ENCODE data around the gene LDLR.
"Not testable (repeated sequence)": the region's sequence is repeated elsewhere in the genome, so short reads cannot be mapped to it uniquely, and the experiment has no call there.

Gene LDLR

DNA sequence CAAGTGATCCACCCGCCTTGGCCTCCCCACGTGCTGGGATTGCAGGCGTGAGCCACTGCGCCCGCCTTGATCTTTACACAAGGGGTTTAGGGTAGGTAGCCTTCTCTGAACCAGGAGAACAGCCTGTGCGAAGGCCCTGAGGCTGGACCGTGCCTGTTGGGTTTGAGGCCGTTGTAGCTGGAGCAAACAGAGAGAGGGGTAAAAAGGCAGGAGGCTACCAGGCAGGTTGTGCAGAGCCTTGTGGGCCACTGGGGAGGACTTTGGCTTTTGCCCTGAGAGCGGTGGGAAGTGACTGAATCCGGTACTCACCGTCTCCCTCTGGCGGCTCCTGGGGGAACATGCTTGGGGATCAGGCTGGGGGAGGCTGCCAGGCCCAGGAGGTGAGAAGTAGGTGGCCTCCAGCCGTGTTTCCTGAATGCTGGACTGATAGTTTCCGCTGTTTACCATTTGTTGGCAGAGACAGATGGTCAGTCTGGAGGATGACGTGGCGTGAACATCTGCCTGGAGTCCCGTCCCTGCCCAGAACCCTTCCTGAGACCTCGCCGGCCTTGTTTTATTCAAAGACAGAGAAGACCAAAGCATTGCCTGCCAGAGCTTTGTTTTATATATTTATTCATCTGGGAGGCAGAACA is 41.7 kb downstream of the LDLR start:
- TF ChIP-seq ZNF274 (IDR thresholded peaks at IDR 0.05; ENCODE audit: low read depth, low read length) = no peak
- H3K4me3 ChIP-seq (ENCODE audit: low read length) = no peak overlapping the region

DNA sequence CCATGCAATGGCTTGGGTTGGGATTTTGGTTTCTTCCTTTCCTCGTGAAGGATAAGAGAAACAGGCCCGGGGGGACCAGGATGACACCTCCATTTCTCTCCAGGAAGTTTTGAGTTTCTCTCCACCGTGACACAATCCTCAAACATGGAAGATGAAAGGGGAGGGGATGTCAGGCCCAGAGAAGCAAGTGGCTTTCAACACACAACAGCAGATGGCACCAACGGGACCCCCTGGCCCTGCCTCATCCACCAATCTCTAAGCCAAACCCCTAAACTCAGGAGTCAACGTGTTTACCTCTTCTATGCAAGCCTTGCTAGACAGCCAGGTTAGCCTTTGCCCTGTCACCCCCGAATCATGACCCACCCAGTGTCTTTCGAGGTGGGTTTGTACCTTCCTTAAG is 42.2 kb downstream of the LDLR start:
- no peak overlapping the region for H3K4me3 ChIP-seq (ENCODE audit: low read length)
- TF ChIP-seq ZNF274 (IDR thresholded peaks at IDR 0.05; ENCODE audit: low read depth, low read length) = no peak

DNA sequence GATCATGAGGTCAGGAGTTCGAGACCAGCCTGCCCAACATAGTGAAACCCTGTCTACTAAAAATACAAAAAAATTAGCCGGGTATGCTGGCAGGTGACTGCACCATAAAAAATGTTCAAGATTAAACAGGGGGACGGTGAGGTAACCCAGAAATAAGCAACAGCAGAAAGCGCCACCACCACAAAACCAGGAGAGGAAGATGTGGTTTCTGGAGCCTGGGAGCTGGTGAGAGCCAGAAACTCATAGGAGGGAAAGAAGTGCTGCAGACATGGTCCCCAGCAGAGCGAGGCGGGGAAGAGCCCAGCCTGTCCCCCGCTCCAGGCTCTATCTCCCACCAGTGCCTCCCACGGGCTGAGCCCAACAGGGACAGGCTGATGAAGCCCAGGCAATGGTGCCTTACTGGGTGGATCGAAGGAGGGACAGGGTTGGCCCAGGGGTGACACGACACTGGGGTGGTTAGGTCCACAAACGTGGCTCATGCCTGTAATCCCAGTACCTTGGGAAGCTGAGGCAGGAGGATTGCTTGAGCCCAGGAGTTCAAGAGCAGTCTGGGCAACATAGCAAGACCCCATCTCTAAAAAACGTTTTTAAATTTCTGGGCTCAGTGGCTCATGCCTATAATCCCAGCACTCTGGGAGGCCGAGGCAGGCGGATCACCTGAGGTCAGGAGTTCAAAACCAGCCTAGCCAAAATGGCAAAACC is 47.3 kb downstream of the LDLR start:
- H3K4me3 ChIP-seq (ENCODE audit: low read length) = no peak overlapping the region
- TF ChIP-seq ZNF274 (IDR thresholded peaks at IDR 0.05; ENCODE audit: low read depth, low read length) = no peak

DNA sequence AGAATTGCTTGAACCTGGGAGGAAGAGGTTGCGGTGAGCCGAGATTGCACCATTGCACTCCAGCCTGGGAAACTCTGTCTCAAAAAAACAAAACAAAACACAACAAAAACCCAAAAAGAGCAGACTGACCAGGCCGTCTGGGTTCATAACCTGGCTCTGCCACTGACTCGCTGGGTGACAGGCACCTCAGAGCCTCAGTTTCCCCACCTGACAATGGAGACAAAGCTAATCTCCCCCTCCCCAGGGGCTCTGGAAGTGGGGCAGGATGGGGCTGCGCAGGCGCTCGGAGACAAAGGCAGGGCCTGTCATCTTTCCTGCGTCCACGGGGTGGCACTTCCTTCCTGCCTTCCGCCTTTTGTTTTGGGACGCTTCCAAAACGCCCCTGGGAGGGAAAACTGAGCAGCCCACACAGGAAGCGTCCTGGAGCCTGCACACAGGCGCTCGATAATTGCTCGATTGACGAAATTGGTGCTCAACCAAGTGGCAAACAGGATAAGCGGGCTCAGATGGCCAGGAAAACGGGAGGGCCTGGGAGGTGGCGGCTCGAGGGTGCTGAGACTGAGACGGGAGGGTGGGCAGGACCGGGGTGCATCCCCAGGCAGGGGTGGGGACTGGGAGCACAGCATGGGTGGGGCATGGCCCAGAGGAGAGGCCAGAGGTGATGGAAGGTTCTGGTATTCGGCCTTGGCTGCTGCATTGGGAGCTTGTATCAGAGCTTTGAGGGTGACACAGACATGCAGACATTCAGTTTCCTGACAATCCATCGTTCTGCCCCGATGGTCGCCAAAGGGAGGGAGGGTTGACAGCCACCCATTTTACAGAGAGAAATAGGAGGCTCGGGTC is 48.5 kb downstream of the LDLR start:
- no peak overlapping the region; the same call in 1 of the 2 replicates for H3K4me3 ChIP-seq (ENCODE audit: low read length)
- no peak for TF ChIP-seq ZNF274 (IDR thresholded peaks at IDR 0.05; ENCODE audit: low read depth, low read length)

DNA sequence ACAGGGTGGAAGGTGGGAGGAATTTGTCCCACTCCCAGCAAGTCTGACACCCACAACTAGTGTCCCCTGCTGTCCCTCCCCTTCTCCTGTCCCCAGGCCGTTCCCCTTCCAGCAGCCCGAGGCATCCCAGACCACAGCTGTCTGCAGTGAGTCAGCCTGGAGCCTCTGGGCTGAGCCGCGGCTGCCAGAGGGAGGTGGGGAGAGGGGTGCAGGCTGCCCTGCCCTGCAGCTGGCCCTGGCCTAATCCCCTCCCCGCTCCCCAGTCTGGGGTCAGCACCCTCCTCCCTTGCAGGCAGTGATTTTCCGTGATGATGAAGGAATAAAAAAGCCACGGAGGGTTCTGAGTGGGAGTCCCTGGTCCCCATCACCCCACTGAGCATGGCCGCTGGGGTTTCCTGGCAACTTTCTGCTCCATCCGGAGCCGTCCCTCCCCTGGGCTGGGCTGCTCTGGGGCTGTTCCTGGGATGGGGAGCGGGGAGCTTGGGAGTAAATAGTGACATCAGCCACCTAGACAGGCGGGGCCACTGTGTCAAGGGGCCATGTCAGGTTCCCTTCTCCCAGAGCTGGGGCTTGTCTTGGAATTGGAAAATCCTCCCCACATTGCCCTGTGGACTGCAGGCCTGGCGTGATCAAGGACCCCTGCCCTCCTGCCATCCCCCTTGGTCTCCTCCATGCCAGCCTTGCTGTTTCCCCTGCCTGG is 49.5 kb downstream of the LDLR start:
- TF ChIP-seq ZNF274 (IDR thresholded peaks at IDR 0.05; ENCODE audit: low read depth, low read length) = no peak
- no peak overlapping the region for H3K4me3 ChIP-seq (ENCODE audit: low read length)

DNA sequence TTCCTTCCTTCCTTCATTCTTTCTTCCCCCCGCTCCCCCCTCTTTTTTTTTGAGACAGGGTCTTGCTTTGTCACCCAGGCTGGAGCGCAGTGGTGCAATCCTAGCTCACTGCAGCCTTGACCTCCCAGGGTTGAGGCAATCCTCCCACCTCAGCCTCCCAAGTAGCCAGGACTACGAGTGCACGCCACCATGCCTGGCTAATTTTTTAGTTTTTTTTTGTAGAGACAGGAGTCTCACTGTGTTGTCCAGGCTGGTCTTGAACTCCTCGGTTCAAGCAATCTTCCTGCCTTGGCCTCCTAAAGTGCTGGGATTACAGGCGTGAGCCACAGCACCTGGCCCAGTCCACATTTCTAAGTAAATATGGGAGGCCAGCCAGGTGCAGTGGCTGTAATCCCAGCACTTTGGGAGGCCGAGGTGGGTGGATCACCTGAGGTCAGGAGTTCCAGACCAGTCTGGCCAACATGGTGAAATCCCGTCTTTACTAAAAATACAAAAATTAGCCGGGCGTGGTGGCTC is 50.8 kb downstream of the LDLR start:
- H3K4me3 ChIP-seq (ENCODE audit: low read length) = not testable (repeated sequence)

DNA sequence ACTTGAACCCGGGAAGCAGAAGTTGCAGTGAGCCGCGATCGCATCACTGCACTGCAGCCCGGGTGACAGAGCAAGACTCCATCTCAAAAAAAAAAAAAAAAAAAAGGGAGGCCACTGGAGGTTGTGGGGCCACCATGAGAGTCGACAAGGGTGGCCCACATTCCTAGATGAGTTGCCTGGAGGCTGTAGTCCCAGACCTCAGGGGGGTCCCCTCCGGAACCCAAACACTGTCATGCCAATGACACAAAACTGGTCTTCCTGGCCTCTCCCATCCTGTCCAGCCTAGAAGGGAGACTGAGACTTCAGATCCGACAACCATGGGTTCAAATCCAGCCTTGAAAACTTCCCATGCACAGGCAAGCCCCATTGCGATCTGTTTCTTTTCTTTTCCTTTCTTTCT is 51.6 kb downstream of the LDLR start:
- TF ChIP-seq ZNF274 (IDR thresholded peaks at IDR 0.05; ENCODE audit: low read depth, low read length) = no peak
- no peak overlapping the region for H3K4me3 ChIP-seq (ENCODE audit: low read length)

DNA sequence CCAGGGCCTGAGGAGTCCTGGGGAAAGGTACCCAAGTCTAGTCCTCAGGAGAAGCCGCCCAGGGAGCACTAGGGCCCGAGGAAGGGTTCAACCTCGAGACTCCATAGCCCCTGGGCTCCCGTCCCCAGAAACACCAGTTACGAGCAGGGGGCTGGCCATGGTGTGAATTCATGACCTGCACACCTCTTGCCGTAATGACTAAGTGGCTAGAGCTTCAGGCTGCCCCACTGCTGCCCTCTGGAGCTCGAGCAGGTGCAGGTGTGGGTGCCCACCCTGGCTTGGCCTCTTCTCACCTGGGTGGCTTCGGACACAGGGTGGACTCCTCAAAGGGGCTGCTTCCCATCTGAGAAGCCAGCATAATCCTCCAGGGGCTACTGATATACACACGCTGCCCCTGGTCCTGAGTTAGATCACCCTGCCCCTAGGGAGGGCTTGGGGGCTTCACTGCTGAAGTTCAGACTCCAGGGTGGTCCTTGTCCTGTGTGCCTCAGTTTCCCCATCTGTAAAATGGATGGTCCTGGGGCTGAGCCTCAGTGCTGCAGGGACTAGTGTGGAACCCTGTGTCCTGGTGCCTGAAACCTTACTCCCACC is 52.8 kb downstream of the LDLR start:
- no peak for TF ChIP-seq ZNF274 (IDR thresholded peaks at IDR 0.05; ENCODE audit: low read depth, low read length)
- H3K4me3 ChIP-seq (ENCODE audit: low read length) = no peak overlapping the region

DNA sequence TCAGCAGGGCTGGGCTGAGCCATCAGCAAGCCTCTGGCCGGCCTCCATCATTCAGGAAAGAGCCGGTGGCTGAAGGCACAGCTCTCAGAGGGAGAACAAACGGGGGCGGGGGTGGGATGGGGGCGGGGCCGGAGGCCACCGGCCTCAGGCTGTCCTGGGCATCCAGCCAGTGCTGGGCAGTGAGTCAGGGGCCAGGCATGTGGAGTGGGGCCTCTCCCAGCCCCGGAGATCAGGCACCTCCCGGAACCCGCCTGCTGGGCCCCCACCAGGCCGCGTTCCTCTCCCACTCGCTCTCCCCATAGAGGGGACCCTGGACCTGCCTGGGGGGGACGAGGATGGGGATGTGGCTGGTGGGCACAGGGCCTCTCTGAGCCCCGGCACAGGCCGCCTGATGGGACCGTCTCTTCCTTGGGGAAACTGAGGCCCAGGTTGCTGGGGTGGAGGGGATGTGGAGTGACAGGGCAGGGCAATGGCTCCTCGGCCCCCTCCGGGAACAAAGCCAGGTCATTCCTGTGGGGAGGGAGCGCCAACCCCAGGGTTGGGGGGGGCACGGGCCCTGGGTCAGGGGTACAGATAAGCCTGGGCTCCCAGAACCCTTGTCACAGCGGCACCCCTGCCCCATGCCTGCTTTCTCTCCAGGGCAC is 53.4 kb downstream of the LDLR start:
- TF ChIP-seq ZNF274 (IDR thresholded peaks at IDR 0.05; ENCODE audit: low read depth, low read length) = no peak
- H3K4me3 ChIP-seq (ENCODE audit: low read length) = no peak overlapping the region

DNA sequence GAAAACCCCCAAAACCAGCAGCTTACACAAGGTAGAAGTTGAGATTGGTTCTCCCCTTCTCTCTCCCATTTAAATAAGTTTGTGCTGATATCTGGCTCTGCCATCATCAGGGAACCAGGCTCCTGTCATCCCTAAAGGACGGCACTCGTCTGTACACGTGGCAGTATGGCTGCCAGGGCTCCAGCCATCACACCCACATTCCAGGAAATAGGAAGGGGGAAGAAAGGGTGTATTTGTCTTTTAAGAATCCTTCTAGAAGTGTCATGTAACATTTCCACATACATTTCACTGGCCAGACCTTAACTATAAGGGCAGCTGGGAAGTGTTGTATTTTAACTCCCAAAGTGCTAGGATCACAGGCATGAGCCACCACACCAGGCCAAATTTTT is 56.3 kb downstream of the LDLR start:
- no peak for TF ChIP-seq ZNF274 (IDR thresholded peaks at IDR 0.05; ENCODE audit: low read depth, low read length)
- H3K4me3 ChIP-seq (ENCODE audit: low read length) = no peak overlapping the region

DNA sequence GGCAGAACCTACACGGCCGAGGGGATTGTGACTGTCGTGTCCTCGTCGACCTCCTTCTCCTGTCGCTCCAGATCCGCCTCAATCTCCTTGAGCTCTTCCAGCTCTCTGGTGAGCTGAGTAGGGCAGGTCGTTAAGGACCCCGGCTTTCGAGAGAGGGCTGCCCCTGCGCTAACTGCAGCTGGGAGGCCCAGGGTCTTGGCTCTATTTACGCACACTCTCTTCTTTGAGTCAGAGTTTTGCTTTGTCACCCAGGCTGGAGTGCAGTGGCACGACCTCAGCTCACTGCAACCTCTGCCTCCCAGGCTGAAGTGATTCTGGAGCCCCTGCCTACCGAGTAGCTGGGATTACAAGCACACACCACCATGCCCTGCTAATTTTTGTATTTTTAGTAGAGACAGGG is 58.7 kb downstream of the LDLR start:
- H3K4me3 ChIP-seq (ENCODE audit: low read length) = no peak overlapping the region
- no peak for TF ChIP-seq ZNF274 (IDR thresholded peaks at IDR 0.05; ENCODE audit: low read depth, low read length)

DNA sequence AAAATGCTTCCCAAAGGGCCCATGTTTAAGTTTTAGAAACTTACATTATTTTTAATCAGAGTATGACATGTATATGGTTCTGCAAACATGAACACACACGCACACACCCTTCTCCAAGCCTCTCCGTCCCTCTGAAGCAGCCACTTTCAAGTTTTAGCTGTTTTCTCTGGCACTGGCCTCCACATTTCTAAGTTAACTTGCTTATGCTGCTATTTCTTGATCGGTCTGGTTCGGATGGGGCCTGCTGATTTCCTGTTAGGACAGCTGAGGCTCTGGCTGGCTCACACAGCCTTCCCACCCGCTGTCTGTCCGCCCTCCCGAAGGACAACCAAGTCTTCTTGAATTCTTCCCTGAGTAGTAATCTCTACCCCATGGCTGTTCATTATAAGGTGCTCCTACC is 61.9 kb downstream of the LDLR start:
- no peak overlapping the region for H3K4me3 ChIP-seq (ENCODE audit: low read length)
- no peak for TF ChIP-seq ZNF274 (IDR thresholded peaks at IDR 0.05; ENCODE audit: low read depth, low read length)

DNA sequence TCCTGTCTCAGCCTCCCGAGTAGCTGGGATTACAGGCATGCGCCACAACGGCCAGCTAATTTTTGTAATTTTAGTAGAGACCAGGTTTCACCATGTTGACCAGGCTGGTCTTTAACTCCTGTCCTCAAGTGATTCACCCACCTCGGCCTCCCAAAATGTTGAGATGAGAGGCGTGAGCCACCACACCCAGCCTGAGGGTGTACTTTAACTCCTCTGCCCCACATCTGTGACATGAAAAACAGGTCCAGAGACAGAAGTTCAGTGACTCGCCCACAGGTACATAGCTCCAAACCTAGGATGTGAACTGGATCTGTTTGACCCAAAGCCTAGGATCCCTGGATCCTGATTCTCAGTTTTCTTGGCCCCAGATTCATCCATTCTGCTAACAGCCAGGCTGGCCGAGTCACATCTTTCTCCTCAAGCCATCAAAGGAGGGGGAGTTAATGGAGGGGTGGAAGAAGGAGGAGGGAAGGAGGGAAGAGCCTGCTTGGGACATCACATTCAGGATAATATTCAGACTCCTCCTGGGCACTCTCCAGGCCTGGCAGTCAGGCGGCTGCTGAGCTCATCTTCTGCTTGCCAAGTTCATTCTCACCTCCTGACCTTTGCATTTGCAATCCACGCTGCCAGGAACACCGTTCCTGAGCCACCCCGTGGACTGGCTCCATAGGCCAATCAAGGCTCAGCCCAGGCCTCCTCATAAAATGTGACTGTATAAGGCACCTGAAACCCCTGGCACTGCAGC is 63.2 kb downstream of the LDLR start:
- TF ChIP-seq ZNF274 (IDR thresholded peaks at IDR 0.05; ENCODE audit: low read depth, low read length) = no peak
- no peak overlapping the region for H3K4me3 ChIP-seq (ENCODE audit: low read length)
